GM06990 (cell line): ENCODE results near the gene CRIM1.

Source experiments
- DNase-seq: peaks from one replicate; pipeline ENCODE4 v3.0.0-alpha.2; 2011; ENCODE audit not compliant: insufficient read length; ENCODE audit errors: extremely low read depth
- H3K27me3 ChIP-seq: replicated peaks from 2 replicates; pipeline ENCODE4 v1.6.0; 2011; ENCODE audit warnings: low read length; ENCODE audit not compliant: control insufficient read depth, insufficient read depth
- H3K36me3 ChIP-seq: 2 replicates; pipeline ENCODE4 v1.5.1; 2011; ENCODE audit warnings: low read length; ENCODE audit not compliant: control insufficient read depth, insufficient read depth
- H3K4me3 ChIP-seq: replicated peaks from 2 replicates; pipeline ENCODE4 v1.5.1; 2011; ENCODE audit warnings: low read depth, mild to moderate bottlenecking, control low read depth, low read length
- CTCF ChIP-seq: IDR thresholded peaks from 2 replicates; pipeline ENCODE4 v1.5.1; 2011; ENCODE audit warnings: low read length, control low read depth, mild to moderate bottlenecking, inconsistent platforms; ENCODE audit not compliant: insufficient read depth, poor library complexity, severe bottlenecking

The CRIM1 gene

GRCh38 chr2:36371070-36371874 is 15.7 kb downstream of the CRIM1 start:
- Histone ChIP-seq H3K27me3 (no peaks in the 10 kb centered on the region), H3K36me3 (no peaks in the 10 kb centered on the region), H3K4me3 (no peak overlapping the region)
- TF ChIP-seq CTCF, result no peak
- no peak for DNase-seq

GRCh38 chr2:36371928-36372391 is 16.4 kb downstream of the CRIM1 start:
- Histone ChIP-seq H3K4me3 (no peak overlapping the region), H3K36me3 (no peaks in the 10 kb centered on the region), H3K27me3 (no peaks in the 10 kb centered on the region)
- no peak for TF ChIP-seq CTCF
- no peak for DNase-seq

GRCh38 chr2:36373149-36373926 is 17.8 kb downstream of the CRIM1 start:
- Histone ChIP-seq H3K36me3 (no peaks in the 10 kb centered on the region), H3K27me3 (no peaks in the 10 kb centered on the region), H3K4me3 (no peak overlapping the region)
- no peak for TF ChIP-seq CTCF
- no peak for DNase-seq

- no peaks in the 10 kb centered on the region for H3K36me3 ChIP-seq
- no peak overlapping the region for H3K4me3 ChIP-seq
- TF ChIP-seq CTCF, result no peak
- no peak for DNase-seq
- no peaks in the 10 kb centered on the region for H3K27me3 ChIP-seq
Measured at GRCh38 chr2:36374585-36374984, 19.0 kb downstream of the CRIM1 start.

- no peak overlapping the region for H3K4me3 ChIP-seq
- no peak for TF ChIP-seq CTCF
Measured at GRCh38 chr2:36376319-36376765, 20.8 kb downstream of the CRIM1 start.

More at GRCh38 chr2:36376319-36376765, 20.8 kb downstream of the CRIM1 start:
- Histone ChIP-seq H3K36me3 (no peaks in the 10 kb centered on the region), H3K27me3 (no peaks in the 10 kb centered on the region)
- no peak for DNase-seq
